DMS53 (cell line): Measurements from ENCODE around the gene PLPPR2.
A peak's percentile ranks its signal among the peaks of the same experiment; 100 is the strongest.

Experiments used
- DNase-seq: peaks from one replicate; lab custom pipeline; 2025; lab: John Stamatoyannopoulos, UW

Gene PLPPR2

GRCh38 chr19:11373885-11374432 lies 18.7 kb downstream of the PLPPR2 start:
- DNase-seq = peak; percentile 72

DNA sequence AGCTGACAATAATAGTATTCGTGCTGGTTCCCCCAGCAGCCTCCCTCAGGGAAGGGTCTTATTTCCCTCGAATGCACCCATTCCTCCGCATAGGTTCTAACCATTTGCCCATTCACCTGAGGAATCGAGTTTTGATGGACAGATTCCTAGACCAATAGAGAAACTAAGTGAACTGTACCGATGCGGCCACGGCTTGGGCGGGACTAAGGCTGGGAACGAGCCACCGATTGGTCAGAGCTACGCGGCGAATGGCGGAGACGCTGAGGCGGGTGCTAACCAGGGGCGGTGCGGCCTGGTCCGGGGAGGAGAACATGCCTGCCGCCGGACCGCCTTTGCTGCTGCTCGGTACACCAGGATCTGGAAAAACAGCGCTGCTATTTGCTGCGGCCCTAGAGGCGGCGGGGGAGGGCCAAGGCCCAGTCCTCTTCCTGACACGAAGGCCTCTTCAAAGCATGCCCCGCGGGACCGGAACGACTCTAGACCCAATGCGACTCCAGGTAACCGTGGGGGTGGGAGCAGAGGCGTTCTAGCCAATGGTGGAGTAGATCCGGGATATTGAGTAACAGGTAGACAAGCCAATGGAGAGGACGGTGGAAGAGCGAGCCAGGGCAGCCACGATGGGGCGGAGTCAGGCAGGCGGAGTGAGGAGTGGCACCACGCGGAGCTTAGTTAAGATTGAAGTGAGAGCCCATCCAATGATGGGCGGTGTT lies 19.4 kb downstream of the PLPPR2 start, which contains the start of gene SWSAP1:
Gene SWSAP1 (plus strand): TSS at position 234 of the 710 bp plus-strand sequence. CDS start 15 bp downstream, at position 249.
- peak; percentile 99 for DNase-seq

DNA sequence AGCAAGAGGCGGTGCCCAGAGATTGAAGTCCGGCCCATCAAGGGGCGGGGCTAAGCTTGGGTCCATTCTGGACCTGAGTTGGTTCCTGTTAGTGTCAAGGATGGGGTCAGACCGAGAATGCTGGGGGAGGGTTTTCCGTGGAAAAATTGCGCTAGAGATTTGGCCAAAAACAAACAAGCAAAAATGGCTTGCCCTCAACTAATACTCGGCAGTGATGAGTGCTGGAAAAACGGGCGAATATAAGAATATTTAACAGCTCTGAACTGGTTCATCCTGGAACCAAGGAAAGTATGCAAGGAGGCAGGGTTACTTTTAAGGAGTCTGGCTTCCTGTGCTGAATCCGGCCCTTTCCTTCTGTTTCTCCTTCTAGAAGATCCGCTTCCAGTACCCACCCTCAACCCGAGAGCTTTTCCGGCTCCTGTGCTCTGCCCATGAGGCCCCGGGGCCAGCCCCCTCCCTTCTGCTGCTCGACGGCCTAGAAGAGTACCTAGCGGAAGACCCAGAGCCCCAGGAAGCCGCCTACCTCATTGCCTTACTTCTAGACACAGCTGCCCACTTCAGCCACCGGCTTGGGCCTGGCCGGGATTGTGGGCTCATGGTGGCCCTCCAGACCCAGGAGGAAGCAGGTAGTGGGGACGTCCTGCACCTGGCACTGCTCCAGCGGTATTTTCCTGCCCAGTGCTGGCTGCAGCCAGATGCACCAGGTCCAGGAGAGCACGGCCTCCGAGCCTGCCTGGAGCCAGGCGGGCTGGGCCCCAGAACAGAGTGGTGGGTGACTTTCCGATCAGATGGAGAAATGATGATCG lies 20.1 kb downstream of the PLPPR2 start:
- peak; percentile 79 for DNase-seq

DNA sequence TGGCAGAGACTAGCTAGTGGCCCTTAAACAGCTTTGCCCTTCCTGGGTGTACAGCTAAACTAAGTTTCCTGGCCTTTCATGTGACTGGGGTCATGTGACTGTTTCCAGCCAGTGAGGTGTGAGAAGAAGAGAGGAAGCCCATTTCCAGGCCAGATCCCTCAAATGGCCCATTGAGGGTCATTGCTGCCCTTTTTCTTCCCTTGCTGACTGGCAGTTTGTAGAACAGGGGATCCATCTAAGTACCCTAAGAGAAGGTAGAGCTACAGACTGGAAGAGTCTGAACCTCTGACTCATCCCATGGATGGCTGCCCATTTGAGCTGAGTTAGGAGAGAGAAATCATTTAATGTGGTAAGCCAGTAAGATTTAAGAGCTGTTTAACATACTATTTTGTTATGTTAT lies 22.0 kb downstream of the PLPPR2 start:
- peak; percentile 55 for DNase-seq

DNA sequence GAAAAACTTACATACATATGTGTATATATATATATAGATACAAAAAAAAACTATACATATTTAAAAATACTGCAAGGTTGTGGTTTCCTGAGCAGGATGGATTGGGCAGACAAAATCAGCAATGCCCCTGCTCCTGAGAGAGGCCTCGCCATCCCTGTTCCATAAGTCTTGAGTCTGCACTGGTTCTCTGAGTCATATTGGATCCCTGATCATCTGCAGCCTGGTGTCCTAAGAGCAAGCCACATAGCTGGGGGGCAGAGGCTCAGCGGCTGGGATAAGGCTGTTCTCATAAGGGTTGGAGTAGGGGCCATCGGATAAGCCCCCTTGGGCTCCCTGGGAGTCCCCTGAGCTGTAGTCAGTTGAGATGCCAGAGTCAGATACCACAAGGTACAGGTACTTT lies 22.5 kb downstream of the PLPPR2 start:
- no peak for DNase-seq

GRCh38 chr19:11378319-11379189 lies 23.3 kb downstream of the PLPPR2 start:
- DNase-seq = peak; percentile 75

GRCh38 chr19:11379269-11379845 lies 24.1 kb downstream of the PLPPR2 start:
- DNase-seq = peak; percentile 29

DNA sequence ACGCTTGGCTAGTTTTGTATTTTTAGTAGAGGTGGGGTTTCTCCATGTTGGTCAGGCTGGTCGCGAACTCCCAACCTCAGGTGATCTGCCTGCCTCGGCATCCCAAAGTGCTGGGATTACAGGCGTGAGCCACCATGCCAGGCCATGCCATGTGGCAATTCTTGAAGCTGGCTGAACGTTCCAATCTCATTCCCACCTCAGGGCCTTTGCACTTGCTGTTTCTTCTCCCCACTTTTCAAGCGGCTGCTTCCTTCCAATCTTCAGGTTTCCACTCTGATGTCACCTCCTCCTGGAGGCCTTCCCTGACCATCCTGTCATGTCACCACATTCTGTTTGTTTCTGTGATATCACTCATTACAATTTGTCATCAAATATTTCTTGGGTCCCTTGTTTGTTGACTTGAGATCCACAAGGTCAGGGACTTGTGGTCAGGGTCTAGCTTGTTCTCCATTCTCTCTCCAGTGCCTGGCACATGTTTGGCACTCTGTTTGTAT lies 24.7 kb downstream of the PLPPR2 start:
- no peak for DNase-seq

- DNase-seq = peak; percentile 96
Observed at GRCh38 chr19:11380653-11381537, 25.7 kb downstream of the PLPPR2 start.

GRCh38 chr19:11382898-11383705 lies 27.9 kb downstream of the PLPPR2 start:
- DNase-seq = peak; percentile 85

GRCh38 chr19:11383706-11384048 lies 28.4 kb downstream of the PLPPR2 start:
- DNase-seq = no peak

GRCh38 chr19:11384778-11385129 lies 29.5 kb downstream of the PLPPR2 start:
- DNase-seq = no peak

DNA sequence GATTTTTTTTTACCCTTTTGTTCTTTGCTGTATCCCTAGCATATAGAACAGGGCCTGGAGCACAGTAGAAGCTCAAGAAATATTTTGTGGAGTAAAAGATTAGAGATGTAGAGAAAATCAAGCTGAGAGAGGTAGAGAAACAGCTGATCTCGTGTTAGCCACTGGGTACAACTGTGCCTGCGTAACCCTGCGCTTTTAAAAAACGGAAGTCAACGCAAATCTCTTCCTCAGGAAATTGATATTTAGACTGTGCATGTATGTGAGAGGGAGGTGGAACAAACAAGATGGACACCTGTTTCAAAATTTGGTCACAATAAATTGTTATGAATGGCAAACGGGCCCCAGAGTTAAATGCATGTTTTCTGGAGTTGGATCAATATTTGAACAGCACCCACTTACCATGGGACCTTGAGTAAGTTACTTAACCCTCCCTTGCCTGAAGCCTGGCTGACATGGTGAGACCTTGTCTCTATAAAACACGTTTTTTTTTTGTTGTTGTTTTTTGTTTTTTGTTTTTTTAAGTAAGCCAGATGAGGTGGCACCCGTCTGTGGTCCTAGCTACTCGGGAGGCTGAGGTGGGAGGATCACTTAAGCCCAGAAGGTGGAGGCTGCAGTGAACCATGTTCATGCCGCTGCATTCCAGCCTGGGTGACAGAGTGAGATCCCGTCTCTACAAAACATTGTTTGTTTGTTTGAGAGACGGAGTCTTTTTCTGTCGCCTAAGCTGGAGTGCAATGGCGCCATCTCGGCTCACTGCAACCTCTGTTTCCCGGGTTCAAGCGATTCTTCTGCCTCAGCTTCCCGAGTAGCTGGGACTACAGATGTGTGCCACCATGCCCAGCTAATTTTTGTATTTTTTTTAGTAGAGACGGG lies 32.2 kb downstream of the PLPPR2 start:
- peak; percentile 42 for DNase-seq

DNA sequence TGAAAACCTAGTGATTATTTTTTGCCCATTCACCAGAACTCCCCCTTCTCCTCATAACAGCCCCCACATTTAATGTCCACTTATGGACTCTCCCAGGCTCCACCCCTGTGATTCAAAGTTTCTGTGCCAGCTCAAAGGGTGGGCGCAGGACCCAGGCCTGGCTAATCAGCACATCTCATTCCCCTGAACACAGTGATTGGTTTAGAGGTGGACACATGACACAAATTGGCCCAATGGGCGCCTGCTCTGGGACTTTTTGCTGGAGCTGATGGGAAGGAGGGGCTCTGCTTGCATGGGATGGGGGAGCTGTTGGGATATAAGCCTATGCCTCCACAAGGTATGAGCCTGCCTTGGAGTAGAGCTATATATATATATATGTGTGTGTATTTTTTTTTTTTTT lies 35.1 kb downstream of the PLPPR2 start:
- no peak for DNase-seq

DNA sequence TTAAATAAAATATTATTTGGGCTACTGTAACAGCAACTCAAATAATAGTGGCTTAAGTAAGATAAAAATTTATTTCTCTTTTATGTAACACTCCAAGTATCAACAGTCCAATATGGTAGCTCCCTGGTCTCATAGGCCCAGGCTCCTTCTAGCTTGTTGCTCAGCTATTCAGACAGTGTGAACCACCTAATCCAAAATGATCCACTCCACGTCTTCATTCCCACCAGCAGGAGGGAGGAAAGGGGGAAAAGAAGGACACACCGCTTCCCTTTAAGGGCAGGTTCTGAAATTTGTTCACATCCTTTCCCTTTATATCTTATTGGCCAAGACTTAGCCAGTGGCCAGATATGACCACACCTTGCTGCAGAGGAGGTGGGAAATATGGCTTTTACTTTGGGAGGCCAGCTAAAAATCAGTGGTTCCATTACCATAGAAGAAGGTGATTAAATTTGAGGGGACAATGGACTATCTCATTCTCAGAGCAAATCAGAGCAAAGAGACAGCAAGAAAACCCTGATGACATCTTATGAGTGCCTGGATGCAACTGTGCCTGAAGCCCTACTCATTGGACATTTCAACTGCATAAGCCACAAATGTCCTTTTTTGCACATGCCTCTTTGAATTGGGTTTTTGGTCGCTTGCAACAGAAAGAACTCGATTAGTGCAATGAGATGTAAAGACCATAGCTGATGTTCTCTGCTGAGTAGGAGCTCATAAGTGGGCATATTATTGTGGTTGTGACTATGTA lies 35.9 kb downstream of the PLPPR2 start:
- no peak for DNase-seq

DNA sequence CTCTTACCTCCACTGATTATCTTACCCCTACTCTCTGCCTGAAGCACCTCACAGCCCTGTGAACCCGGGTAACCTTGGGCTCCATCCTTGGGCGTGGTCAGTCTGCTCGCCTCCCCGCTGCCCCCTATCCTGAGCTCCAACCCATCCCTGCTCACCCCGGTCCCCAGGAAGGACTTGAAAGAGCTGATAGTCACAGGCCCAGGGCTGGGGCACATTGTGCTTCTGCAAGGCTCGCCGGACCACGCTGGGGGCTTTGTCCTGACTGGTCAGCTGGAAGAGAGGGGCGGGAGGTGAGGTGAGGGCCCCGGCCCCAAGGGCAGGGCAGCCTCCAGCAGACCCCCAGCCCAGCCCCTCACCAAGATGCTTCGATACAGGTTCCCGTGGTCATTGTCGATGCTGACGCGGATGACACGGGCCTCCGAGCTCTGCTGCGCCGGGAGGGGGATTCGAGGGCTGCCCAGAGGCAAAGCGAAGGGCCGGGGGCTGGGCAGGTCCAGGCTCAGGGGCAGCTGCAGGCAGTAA lies 41.9 kb downstream of the PLPPR2 start:
- DNase-seq = no peak

- DNase-seq = no peak
Observed at GRCh38 chr19:11399667-11400066, 44.4 kb downstream of the PLPPR2 start.

DNA sequence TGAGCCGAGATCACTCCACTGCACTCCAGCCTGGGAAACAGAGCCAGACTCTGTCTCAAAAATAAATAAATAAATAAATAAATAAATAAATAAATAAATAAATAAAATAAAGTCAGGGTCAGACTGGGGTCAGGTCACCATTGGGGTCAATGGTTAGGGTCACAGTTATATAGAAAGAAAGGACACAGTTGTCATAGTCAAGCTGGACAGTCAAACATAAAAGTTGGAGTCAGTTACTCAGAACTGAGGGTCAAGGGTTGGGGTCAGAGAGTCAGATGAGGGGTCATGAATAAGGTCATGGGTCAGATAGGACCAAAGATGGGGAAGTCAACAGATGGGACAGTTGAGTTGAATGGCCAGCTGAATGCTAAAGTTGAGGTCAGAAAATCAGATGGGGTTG lies 45.6 kb downstream of the PLPPR2 start:
- no peak for DNase-seq
